Limb (tissue), 2 donors: ENCODE measurements around the gene SNRNP48.

Experiments used
- DNase-seq, 2 donors: peaks; one replicate each; pipeline ENCODE4 v3.0.0-alpha.2; 2016; ENCODE audit errors: extremely low spot score in 2 of 2

Gene SNRNP48

DNA sequence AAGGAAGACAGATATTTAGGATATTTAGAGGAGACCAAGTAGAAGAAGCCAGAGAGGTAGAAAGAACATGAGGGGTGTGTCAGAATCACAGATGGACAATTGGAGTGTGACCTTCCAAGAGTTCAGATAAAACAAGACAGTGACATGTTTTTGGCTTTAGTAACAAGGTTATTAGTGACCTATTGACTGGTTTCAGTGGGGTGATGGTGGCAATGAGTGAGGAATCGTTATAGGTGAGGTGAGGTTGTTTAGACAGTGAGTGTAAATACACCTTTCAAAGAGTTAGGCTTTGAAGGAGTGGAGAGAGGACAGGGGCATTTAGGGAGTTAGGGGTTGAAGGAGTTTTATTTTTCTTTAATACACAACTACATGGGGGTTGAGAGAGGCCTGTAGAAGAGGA, 3.2 kb downstream of the SNRNP48 start:
- DNase-seq = no peak

DNA sequence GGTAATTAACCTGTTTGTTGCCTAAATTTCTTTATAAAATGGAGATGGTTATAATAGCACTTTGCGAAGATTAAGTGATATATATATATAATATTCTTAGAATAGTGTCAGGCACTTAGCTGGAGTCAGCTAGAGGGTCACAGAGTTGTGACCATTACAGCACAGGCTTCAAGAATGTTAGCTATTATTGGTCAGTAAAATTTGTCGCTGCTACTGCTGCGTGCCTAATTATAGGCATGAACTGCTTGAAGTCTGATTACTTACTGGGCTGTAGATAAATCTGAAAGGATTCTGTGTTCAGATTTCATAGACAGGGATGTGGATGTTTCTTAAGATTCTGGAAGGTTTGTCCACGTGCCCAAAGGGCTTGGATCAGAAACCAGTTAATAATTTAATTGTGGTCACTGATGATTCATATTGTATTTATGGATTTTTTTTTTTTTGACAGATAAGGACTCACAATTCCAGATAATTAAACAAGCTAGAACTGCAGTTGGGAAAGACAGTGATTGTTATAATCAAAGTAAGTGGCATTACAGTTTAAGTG, 4.7 kb downstream of the SNRNP48 start:
- DNase-seq = no peak

DNA sequence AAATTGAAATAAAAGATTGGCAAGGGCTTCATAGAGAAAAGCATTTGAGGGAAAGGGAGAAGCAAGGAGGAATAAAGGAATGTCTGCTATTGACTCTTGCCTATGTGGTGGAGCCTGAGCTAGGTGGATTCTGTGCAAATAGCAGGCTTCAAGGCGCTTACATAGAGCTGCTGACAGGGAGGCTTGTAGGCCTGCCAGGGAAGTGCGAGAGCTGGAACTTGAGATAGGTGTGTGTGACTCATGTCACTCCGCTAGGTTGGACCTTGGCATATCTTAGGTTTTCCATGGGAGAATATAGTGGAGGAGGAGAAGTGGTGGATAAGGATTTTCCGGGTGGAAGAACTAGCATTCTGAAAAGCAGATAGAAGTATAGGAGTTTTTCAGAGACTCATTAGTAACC, 14.0 kb downstream of the SNRNP48 start:
- no peak for DNase-seq

DNA sequence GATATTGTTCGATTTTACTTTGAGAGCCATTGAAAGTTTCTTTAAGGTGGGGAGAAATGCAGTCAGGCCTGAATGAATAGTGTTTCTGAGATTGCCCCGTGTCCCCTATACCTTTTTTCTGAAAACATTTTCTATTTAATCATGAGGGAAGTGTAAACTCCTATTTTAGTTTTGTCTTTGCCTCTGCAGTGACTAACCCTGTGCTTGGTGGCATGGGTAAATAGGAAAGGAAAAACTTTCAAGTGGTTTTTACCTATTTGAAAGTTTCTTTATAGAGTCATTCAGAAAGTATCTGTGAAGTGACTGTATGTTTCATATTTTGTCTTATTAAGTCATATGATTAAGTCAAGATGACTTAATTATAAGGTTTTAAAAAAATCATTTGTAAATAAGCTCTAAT, 14.5 kb downstream of the SNRNP48 start:
- DNase-seq = no peak

DNA sequence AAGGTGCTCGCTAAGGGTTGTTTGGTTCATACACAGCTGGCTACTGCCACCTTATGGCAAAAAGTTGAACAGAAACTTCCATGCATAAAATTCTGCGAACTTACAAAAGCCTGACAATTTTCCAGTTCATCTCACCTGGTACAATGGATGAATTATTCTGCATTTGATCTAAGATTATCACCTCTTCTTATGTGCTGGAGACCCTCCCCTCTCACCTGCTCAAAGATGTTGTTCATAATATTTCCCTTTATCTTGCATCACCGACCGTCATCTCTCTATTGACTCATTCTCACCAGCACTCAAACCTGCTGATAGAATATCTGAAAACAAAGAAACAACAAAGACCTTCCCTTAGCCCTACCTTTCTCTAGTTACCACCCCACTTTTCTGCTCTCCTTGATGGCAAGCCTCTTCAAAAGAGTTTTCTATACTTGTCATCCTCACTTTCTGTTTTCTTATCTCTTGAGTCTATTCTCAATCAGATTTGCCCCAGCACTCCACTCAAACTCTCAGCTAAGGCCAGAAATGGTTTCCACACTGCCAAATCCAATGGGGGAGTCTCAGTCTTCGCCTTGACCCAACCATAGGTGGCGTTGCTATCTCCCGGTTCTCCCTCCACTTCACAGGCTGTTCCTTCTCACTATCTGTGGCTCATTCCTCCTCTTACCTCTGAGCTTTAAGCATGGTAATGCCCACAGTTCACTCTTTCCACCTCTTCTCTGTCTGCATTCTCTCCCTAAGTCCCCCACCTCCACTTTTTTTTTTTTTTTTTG, 25.8 kb downstream of the SNRNP48 start:
- DNase-seq = peak; percentile 58

DNA sequence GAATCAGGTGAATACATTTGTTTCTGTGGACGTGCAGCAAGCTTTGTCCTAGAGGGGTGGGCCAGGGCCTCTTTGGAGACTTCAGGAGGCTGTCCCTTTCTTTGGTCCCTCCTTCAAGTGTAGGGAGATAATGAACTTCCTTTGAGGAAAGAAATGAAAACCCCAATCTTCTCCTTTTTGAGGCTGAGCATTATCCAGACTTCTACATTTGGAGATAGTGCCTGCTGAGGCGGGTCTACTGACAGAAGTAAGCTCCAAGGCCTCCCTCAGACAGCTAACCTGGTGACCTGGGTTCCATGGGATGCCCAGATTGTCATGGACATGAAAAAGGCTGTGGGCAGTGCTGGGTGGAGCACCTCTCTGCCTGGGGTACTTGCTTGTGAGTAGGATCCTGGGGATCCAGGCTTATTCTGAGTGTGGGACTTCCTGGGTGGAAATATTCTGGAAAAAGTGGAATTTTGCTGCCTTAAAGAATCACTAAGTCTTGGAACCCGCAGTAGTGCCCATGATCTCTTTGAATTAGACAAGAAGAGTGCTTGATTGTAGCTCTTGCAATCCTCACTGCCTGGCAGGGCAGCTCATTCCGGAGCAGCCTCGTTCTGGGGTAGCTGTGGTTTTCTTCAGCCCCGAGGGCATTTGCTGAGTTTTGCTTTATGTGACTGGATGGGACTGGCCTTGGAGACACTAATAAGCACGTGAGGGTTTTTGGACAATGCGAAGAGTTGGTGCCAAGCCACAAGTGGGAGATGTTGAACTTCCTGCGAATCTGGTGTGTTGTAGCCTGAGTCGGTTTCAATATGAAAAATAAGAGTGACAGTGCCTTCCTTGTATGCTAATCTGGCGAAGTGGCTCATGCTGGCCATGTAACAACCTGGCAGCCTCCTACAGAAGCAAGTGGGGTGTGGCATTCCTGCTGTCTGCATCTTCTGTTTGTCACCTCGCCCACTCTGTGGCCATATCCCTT, 28.1 kb downstream of the SNRNP48 start:
- no peak for DNase-seq

DNA sequence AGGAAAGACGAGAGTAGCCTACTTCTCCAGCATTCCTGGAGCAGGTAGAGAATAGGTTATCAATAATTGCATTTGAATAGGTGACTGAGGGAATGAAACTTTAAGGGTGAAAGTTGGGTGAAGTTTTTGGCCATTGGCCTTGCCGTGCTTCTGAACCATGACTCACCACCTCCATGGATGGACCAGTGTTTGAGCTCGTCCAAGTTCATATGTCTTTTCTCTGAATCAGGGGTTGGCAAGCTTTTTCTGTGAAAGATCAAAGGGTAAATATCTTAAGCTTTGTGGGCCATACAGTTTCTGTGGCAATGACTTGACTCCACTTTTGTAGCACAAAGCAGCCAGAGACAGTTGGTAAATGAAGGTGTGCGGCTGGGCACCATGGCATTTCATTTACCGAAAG, 31.8 kb downstream of the SNRNP48 start:
- DNase-seq = no peak

DNA sequence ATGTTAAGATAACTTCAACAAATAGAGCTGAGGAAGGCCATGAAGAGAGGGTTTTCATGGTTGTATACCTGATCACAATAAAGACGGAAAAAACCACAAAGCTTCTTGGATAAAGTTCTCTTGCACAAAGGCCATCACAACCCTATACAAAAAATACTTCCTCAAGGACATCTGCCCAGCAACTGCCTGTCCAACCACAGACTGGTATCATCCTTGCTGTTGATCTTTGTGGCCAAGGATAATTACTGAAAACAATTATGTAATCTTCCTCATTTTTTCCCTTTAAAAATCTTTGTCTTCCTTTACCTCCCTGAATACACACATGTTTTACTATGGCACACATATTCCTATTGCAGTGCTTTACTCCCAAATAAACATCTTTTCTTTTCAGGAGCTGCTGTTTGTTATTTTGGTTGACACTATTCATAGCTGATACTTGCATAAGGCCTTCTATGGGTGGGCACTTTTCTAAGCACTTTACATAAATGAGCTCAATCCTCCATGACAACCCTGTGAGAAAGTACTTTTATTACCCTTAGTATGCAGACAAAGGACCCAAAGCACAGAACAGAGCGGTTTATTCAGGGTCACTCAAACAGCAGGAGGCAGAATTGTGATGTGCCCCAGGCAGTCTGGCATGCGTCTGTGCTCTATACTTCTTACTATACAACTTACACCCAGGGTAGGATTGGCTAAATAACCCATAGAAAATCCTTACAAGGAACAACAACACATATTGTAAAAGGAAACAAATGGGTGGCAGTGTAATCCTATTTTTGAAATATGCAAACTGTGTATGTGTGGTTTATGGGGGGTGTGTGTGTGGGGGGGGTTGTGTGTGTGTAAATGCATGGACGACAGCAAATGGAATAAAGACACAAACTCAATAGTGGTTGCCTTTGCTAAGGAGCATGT, 35.1 kb downstream of the SNRNP48 start:
- no peak for DNase-seq

DNA sequence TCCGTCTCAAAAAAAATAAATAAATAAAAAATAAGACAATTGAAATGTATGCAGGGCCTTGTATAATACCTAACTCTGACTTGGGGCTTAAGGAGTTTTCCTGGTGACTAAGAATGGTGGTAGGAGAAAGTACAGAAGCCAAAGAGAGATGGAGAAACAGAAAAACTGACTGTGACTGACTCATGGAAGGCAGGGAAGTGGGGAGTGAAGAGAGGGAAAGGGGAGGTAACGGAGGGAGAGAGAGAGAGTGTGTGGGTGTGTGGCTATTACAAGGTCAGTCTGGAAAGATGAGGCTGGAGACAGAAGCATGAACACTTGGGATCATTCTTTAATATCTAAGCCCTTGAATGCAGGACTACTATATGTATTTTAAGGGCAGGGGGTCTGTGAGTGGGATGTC, 38.5 kb downstream of the SNRNP48 start:
- no peak for DNase-seq

DNA sequence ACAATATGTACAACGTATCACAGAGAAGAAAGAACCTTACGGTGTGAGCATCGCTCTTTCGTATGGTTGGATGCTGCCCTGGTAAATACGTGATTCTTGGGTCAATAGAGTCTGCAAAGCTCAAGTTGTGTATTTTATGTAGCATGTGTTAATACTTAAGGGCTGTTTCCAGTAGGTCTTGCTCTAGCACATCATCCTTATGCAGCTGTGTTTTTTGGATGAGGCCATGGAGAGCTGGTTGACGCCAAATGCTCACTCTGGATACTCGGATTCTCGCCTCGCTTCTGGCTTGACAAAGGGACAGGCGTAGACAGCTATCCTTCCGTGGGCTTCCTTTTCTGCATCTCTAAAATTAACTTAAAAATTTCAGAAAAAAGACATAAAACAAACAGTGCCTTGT, 38.9 kb downstream of the SNRNP48 start:
- peak in 1 of 2 donors; percentile 23 for DNase-seq

DNA sequence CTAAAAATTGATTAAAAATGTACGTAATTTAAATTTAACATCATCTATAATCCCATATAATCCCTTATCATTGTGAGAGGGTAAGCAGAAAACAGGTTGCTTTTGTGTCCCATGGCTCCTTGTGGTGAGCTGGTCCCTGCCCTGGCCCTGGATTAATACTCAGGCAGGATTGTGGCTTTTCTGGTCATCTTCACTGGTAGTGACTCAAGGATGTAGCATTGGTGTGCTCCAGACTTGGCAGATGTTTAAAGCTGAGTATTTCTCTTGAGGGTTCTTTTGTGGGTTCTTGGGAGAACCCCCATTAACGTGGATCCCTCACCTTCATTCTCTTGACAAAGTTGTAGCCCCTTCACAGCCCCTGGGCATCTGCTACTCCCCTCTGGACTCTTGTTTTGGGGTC, 39.3 kb downstream of the SNRNP48 start:
- no peak for DNase-seq

DNA sequence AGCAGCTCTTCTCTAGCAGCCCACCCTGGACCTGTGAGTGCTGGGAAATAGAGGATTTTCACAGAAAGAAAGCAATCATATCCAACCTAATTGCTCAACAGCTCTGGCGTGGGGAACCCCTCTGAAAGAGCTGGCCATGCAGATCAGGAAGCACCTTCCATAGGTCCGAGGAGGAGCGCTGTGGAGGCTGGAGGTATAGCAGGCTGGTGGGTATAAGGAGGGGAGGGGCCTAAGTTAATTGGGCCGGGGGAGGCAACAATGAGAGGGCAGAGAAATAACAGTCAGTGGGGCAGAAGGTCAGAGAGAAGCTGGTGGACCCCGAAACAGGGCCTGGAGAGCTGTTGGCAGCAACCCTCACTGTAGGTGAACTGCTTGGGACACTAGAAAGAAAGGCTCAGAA, 40.8 kb downstream of the SNRNP48 start:
- DNase-seq = no peak

DNA sequence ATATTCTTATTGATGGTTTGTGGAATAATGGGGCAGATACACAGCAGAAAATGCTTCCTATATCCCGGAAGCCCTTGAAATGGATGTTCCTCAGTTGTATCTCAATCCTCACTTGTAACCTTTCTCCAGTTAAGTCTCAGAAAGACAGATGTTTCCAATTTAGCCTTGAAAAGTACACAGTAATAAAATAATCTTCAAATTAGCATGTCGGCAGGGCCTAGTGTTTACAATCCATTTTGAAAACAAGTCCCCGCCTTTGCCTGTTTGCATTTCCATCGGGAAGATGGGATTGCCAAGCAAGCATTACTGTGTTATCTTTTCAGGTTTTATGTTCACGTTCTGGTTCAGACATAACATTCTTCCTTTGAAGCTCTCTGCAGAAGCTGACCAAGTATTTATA, 41.5 kb downstream of the SNRNP48 start:
- DNase-seq = no peak

DNA sequence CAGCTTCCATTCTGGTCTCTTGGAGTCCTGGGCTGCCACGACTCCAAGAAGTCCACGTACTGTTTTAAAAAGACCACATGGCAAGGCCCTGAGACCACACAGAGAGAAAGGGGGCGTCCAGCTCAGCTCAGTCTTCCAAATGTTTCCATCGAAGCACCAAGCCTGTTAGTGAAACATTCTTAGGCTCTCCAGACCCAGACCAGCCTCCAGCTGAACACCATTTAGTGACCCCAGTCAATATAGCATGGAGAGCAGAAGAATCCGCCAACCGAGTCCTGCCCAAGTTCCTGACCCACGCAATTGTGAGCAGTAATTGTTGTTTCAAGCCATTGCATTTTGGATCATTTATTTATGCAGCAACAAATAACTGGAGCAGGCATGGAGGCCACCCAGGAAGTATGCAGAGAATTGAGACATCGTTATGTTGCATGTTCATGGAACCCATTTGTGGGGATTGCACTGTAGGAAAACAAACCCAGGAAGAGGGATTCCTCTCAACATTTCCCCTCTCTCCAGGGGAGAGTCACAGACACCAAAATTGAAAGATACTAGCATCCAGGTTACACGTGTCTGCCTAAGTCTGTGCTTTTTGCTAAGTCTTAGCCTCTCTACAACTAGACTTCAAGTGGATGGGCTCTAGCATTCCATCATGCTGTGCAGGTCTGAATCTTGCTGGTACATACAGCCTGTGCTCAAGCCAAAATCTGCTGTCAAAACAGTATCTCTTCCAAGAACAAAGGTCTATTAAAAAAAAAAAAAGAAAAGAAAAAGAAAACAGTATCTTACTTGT, 42.7 kb downstream of the SNRNP48 start:
- no peak for DNase-seq

DNA sequence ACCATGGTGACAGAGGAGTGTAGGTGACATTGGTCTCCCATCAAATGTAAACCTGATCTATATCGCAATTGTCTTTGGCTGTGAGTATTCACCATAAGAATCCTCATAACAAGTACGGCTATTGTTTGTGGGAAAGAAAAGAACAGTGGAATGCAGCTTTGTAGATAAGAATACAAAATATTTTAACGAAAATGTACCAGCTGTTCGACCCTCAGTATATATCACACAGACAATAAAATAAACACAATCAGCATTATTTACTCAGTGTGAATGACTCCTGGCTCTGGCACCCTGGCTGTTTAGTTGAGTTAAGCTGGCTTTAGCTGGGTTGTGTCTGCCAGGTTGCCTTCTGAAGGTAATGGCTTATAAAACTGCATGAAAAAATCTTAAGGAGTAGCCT, 43.4 kb downstream of the SNRNP48 start:
- DNase-seq = no peak

DNA sequence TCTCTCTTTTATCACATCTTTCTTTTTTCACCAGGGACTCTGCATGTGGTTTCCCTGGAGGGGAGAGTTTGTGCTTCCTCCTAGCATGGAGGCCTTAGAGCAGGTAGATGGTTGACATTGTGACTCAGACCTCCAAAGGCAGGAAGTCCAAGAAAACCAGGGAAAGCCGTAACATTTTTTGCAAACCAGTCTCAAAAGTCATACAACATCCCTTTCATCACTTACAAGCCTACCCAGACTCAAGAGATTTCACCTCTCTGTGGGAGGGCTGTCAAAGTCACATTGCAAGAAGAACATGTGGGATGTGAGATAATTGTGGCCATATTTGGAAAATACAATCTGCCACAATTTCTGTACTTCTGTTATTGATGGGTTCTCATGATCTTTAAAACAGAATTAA, 46.2 kb downstream of the SNRNP48 start:
- no peak for DNase-seq

DNA sequence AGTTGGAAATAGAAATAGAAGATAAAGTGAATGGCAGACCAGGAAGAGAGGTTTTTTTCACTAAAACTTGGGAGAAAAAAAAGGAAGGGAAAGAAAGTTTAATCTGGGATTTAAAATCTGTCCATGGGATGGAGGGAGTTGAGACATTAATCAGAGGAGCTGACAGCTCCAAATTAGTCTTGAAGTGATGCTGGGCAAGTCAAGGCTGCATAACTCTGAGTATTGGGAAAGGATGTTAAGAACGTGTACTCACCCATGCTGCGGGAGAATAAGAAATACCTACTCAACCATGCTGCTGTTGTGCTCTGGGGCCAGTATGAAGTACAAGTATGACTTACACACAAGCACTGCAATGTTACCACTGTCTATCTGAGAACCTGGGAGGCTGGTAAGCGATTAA, 47.5 kb downstream of the SNRNP48 start:
- no peak for DNase-seq

DNA sequence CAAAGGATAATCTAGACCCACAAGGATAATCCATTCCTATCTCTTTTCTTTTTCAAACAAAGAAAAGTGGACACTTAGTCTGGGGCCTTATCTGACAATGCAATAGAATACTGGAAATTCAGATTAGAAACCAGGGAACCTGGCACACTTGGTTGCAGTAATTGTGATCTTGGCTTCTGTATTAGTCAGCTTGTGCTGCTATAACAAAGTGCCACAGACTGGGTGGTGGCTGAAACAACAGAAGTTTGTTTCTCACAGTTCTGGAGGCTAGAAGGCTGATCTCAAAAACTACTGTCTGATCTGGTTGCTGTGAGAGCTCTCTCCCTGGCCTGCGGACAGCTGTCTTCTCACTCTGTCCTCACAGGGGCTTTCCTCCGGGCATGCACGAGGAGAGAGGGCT, 49.4 kb downstream of the SNRNP48 start:
- DNase-seq = no peak

DNA sequence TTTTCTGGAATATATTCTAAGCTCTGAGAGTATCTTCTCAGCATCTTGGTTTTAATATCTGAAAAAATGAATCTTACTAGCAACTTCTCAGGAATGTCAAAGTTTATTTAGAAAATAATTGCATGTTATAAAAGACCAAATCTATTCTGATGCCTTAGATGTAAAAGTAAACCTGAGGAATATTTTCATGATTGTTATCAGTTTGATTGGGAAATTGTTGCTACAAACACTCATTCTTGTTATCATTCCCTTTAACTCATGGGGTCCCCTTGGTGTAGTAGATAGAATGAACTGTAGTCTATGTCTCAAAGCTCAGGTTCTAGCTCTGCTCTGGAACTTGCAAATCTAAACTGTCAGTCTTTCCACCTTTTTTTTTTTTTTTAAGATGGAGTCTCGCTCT, 50.0 kb downstream of the SNRNP48 start:
- DNase-seq = no peak
